Lung (tissue), 12 donors: ENCODE measurements around the gene KCNC1. TPM values are rescaled to one million over a fixed set of nuclear protein-coding genes. Genes with fewer than 3 reads are reported as not detected.

Source experiments
- ATAC-seq: fragments of 200-7000 bp; cut with Tn5 transposase; one replicate; pipeline ENCODE4 v1.9.1; 2020; ENCODE audit warnings: moderate number of reproducible peaks; ENCODE audit not compliant: insufficient read depth, low FRiP score
- DNase-seq, 3 donors: peaks; one replicate each; pipeline ENCODE4 v3.0.0-alpha.2; 2013 to 2017
- H3K27ac ChIP-seq, 2 donors: one replicate each; pipeline ENCODE4 v1.5.1; 2013; ENCODE audit warnings: mild to moderate bottlenecking in 2 of 2, moderate library complexity in 2 of 2, control low read depth in 1 of 2, inconsistent platforms in 1 of 2, low read depth in 1 of 2, low read length in 1 of 2
- H3K27me3 ChIP-seq, 3 donors: one replicate each; pipeline ENCODE4 v1.5.1; 2013; ENCODE audit warnings: low read length in 2 of 3; ENCODE audit not compliant: control insufficient read depth in 3 of 3, insufficient read depth in 3 of 3
- H3K36me3 ChIP-seq, 4 donors: one replicate each; pipeline ENCODE4 v1.5.1; 2013; ENCODE audit warnings: low read length in 4 of 4, mild to moderate bottlenecking in 1 of 4, moderate library complexity in 1 of 4; ENCODE audit not compliant: control insufficient read depth in 4 of 4, insufficient read depth in 4 of 4
- H3K4me1 ChIP-seq, 5 donors: one replicate each; pipeline ENCODE4 v1.5.1; 2013; ENCODE audit warnings: low read length in 5 of 5, mild to moderate bottlenecking in 2 of 5, moderate library complexity in 1 of 5; ENCODE audit not compliant: control insufficient read depth in 5 of 5, insufficient read depth in 5 of 5
- H3K4me3 ChIP-seq: one replicate; pipeline ENCODE4 v1.5.1; 2013; ENCODE audit warnings: mild to moderate bottlenecking, control low read depth, moderate library complexity
- H3K9ac ChIP-seq, 2 donors: one replicate each; pipeline ENCODE4 v1.5.1; 2013; ENCODE audit warnings: low read length in 2 of 2, control low read depth in 1 of 2; ENCODE audit not compliant: insufficient read depth in 1 of 2
- H3K9me3 ChIP-seq, 4 donors: one replicate each; pipeline ENCODE4 v1.5.1; 2013; ENCODE audit warnings: low read length in 3 of 4, mild to moderate bottlenecking in 1 of 4, moderate library complexity in 1 of 4; ENCODE audit not compliant: control insufficient read depth in 4 of 4, insufficient read depth in 3 of 4
- CTCF ChIP-seq: IDR thresholded peaks from 2 replicates; pipeline ENCODE4 v1.5.1; 2012; ENCODE audit warnings: mild to moderate bottlenecking; ENCODE audit errors: control extremely low read depth, extremely low read depth
- WGBS, 2 donors: extraction: QIAGEN DNeasy Blood & Tissue Kit; methylation state at CpG; one replicate each; pipeline ENCODE4 v1.1.7; 2013; 5-methylcytosine and 5-hydroxymethylcytosine counted together
- polyA plus RNA-seq, 2 donors: library from polyadenylated mRNA; stranded (reverse); fragments of 200-250 nt; gene quantifications; one replicate each; pipeline ENCODE4 v1.2.1, GENCODE V29; 2013
- total RNA-seq, 2 donors: library from RNA; depleted of rRNA in 1 of 2; stranded (reverse); fragments of >200 nt in 1 of 2; gene quantifications; one replicate each; pipeline ENCODE4 v1.2.1, GENCODE V29; 2014 to 2021
- donor health status: control.
- donor health status: control.
- donor health status: Bipolar disorder and iron deficiency.
- donor health status: healthy.
- donor health status: DM: yes; HTN: yes; CAD: no.

Gene KCNC1
- total and polyA plus RNA-seq, 4 donors: 0.01 TPM; not detected in 3

GRCh38 chr11:17771841-17772401 lies 37.3 kb downstream of the KCNC1 start:
- Histone ChIP-seq H3K27me3 (no peaks in the 10 kb centered on the region), H3K4me3 (no peak overlapping the region), H3K27ac (no peak overlapping the region), H3K9ac (no peak overlapping the region), H3K9me3 (no peaks in the 10 kb centered on the region), H3K36me3 (no peaks in the 10 kb centered on the region), H3K4me1 (peaks cover 0 to 4% (median 0%) of the 10 kb centered on the region in 5 donors)
- 96 to 97% methylated on average over 37 of the region's 37 CpGs for WGBS, 2 donors
- ATAC-seq (no peak), DNase-seq (no peak)
- no peak for TF ChIP-seq CTCF

- no peak overlapping the region for H3K4me3 ChIP-seq
- H3K4me1 ChIP-seq: peaks cover 0 to 4% (median 0%) of the 10 kb centered on the region in 5 donors
- DNase-seq: no peak
- no peak overlapping the region for H3K27ac ChIP-seq
- no peaks in the 10 kb centered on the region for H3K27me3 ChIP-seq
- no peak for ATAC-seq
- no peak overlapping the region for H3K9ac ChIP-seq
- TF ChIP-seq CTCF: no peak
- whole genome bisulfite sequencing, 2 donors: 92 to 95% methylated on average over 31 of the region's 31 CpGs
- no peaks in the 10 kb centered on the region for H3K9me3 ChIP-seq
- H3K36me3 ChIP-seq: no peaks in the 10 kb centered on the region
These were observed 38.4 kb downstream of the KCNC1 start for GRCh38 chr11:17772704-17773600.

- no peak for TF ChIP-seq CTCF
- ATAC-seq: no peak
These were observed 39.1 kb downstream of the KCNC1 start for GRCh38 chr11:17773674-17774073.

More at GRCh38 chr11:17773674-17774073, 39.1 kb downstream of the KCNC1 start:
- no peak for DNase-seq
- Histone ChIP-seq H3K27ac (no peak overlapping the region), H3K36me3 (no peaks in the 10 kb centered on the region), H3K9me3 (no peaks in the 10 kb centered on the region), H3K9ac (no peak overlapping the region), H3K4me3 (no peak overlapping the region), H3K27me3 (no peaks in the 10 kb centered on the region), H3K4me1 (peaks cover 0 to 4% (median 0%) of the 10 kb centered on the region in 5 donors)
- WGBS, 2 donors: 95 to 96% methylated on average over 6 of the region's 6 CpGs
